GM18517 (cell line): ENCODE data around the gene SPACA5.
"Not testable (repeated sequence)": the region's sequence is repeated elsewhere in the genome, so short reads cannot be mapped to it uniquely, and the experiment has no call there.

ENCODE experiments used
- ATAC-seq: cut with Tn5 transposase; IDR thresholded peaks from one replicate; pipeline ENCODE4 v1.9.1; 2021; ENCODE audit warnings: mild to moderate bottlenecking, moderate library complexity; ENCODE audit not compliant: unreplicated experiment

Gene SPACA5

DNA sequence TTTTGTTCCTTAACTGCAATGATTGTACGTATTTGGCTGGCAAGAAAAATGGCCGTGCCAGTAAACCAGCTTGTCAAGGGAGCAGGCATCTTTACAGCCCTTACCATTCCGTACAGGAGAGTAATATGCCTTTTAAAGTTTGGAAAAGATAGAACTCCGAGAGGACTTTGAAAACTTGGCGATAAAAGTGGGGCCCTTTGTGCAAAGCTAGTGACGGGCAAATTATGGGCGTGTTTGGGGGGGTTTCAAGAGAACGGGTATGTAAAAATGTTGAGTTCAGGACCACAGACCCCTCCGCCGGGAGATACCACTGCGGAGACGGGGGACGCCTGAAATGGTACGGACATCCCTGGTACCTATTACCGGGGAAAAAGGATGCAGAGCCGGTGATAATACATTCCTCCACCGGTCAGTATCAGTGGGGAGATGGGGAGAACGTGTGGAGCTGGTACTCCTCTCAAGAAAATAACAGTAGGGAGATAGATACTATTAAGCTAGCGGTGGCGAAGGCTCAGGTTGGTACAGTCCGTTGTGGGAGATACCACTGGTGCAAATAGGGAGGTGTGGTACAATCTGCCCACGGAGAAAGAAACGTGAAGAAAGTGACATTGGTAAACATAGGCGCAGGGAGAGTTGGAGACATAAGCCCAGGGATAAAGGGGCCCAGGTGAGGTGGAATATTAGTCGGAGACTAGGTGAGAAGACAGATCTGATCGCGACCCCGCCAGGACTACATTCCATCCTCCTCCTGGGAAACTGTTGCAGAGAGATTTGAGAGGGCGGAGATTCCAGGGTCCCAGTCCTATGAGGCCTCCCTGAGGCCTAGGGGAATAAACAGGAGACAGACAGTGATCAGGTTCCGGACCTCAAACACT, 14.5 kb downstream of the SPACA5 start:
- ATAC-seq = peak; percentile 77

DNA sequence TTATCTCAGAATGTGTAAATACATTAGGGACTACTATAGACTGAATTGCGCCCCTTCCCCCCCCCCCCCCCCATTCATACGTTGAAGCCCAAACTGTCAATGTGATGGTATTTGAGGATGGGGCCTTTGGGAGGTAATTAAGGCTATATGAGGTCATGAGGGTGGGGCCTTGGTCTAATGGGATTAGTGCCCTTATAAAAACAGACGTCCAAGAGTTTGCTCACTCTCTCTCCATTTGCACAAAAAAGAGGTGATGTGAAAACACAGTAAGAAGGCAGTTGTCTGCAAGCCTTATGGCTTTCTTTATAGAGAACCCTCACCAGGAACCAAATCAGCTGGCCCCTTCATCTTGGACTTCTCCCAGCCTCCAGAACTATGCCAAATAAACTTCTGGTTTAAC, 15.3 kb downstream of the SPACA5 start:
- ATAC-seq = no peak

DNA sequence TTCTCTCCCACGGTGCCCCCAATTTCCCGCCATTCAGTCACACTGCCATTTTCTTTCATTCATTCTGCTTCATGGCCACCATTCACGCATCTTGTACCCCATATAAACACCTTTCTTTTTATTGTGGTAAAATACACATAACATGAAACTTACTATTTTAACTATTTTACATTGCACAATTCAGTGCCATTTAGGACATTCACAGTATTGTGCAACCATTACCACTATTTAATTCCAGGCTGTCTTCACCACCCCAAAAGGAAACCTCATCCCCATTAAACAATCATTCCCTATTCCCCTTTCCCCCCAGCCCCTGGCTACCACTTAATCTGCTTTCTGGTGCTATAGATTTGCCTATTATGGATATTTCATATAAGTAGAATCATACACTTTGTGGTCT, 15.9 kb downstream of the SPACA5 start:
- ATAC-seq = no peak

DNA sequence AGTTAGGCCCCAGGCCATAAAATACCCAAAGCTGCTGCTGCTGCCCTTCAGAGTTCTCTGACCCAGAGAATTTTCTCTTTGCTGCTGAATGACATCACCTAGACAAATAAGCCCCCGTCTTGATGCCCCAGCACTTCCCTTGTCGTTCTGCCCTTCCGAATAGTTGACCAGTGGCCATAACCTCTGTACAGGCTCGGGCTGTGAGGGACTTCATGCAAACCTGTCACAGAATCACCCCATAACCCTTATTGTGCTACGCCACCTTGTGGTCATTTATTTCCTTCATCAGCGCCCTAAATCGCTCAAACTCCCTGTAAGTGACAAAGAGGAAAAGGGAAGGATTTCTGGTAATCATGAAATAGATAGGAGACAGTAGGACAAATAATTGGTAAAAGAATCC, 18.8 kb downstream of the SPACA5 start:
- ATAC-seq = no peak

DNA sequence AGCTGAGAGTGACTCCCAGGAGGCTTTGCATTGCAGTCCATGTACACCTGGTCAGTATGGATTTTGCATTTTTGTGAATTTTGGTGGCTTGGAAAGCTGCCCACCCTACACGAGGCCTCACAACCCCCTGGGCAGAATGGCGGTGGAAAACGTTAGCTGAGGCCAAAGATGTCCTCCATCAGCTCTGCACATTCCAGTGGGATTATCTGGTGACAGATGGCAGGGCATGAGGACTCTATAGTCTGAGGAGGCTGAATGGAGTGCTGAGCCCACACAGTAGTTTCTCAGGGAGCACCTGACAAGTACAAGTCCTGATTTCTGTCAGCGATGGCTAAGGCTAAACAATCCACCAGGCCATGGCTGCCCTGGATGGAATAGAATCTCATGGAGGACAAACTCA, 20.8 kb downstream of the SPACA5 start:
- not testable (repeated sequence) for ATAC-seq

DNA sequence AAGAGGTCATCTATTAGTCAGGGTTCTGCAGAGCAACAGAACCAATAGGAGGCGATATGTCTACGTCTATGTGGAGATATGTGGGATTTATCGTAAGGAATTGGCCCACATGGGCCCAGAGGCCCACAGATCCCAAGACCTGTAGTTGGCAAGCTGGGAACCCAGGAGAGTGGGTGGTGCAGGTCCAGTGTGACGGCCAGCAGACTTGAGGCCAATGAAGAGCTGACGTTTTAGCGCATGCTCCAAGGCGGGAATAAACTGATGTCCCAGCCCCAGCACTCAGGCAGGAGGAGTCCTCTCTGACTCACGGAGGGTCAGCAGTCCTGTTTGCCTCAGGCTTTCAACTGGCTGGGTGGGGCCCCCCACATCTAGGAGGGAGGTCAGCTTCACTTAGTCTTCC, 21.3 kb downstream of the SPACA5 start:
- ATAC-seq = no peak

DNA sequence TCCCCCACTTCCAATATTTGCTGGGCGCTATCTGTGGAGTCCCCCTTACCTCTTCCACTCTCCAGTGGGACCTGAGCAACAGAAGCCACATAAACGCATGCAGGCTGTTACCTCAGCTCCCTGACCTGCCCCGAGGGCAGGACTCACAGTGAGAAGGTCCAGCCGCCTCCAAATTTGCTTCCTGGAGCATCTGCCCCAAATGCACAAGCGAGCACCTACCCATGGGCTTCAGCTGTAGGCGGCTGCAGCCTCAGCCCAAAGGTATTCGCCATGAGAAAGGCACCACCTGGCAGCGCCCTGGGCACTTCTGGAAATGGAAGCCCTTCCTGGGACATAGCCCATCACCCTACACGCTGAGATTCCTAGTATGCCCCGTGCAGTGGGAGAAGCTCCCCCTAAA, 23.4 kb downstream of the SPACA5 start:
- ATAC-seq = no peak

DNA sequence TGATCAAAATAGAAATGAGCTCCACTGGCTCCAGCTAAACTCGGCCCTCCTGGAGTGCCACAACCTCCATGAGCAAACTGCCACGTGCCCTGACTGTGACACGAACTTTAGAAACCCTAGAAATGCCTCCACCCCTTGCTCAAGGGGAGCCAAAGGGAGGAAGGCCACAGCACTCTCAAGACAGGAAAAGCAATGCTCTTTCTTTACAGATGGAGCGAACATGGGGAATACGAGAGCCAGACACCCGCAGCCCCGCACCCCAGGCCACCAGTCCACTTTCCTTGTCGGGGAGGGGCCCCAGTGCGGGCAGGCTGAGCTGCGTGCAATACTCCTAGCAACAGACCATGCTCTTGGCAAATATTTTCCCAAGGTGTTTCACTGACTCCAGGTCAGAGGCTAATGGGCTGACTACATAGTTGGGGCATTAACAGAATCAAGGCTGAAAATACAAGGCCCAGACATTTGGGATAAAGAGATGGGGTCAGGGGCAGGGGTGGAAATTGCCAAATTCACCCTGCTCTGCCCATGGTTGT, 23.9 kb downstream of the SPACA5 start:
- ATAC-seq = not testable (repeated sequence)

DNA sequence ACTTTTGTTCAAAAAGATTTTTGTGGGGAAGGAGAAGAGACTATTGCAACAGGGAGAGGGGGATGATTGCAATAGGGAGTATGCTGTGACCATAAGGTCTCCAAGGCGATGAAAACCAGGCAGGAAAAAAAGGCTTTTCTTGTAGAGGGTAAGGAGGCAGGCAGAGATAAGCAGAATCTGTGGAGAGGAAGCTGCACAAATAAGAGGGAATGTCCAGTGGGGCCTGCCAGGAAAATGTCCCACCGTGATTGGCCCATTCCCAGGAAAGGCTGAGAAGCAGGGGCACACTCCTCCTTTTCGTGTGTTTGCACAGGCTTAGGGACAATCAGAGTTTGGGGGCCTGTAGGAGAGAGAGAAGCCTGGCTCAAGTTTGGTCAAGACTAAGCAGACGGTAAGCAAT, 29.1 kb downstream of the SPACA5 start:
- no peak for ATAC-seq

DNA sequence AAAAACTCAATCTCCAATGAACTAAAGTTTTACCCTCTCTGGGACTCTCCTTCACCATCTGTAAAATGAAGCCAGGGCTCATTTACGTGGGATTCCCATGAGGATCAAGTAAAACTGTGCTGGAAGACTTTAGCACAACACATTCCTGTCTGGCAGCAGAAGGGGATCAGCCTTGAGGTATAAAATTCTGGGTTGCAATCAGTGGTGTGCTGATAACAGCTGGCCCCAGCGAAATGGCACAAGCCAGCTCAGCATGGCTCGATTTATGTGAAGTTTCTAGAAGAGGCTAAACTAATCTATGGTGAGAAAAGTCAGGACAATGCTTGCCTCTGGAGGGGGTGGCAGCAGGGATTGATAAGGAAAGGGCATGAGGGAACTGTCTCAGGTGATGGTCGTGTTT, 36.3 kb downstream of the SPACA5 start:
- no peak for ATAC-seq

DNA sequence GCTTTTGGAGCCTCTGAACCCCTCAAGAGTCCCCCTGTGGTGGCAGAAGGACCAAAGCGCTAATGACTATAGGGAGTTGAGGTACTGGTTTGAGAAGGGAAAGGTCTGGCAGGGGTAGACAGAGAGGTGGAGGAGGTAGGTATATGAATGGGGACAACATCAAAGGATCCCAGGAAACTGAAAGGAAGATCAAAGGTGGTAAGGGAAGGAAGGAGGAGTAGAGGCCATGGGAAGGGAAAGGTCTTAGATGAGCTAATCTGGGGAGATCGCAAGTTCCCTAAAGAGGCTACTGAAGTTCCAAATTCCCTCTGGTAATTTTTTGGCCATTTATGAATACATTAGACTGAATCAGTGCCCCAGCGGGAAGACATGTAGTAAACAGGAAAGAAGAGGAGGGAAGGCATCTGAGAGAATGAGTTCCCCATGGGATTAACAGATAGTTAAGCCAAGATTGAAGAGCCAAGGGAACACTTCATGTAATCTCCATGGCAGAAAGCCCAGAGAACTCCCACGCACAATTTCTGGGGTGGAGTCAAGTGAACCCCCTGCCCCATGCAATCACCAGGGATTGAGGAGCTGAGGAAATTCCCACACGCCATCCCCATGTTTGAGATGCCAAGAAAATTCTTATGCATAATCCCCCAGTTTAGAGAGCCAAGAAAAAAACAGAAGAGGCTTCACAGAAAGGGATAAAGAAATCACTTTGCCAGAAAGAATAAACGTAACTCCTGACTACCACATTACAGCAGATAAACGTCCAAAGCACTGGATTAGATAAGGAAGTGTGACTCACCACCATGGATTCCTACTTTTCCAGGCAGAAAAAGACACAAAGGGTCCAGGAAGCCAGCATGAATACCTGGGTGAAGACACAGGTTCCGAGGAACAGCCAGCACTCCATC, 38.9 kb downstream of the SPACA5 start:
- no peak for ATAC-seq

DNA sequence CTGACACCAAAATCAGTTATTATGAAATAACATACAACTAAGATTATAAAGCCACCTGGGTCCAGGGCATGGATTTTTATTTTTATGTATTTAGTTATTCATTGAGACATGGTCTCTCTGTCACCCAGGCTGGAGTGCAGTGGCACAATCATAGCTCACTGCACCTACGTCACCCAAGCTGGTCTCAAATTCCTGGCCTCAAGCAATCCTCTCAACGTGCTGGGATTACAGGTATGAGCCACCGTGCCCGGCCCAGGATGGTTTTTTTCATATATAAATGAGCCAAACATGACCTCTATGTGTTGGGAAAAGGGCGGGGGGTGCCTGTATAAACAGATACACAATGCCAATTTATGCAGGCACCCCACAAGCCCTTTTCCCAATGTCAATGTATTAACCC, 40.1 kb downstream of the SPACA5 start:
- no peak for ATAC-seq

DNA sequence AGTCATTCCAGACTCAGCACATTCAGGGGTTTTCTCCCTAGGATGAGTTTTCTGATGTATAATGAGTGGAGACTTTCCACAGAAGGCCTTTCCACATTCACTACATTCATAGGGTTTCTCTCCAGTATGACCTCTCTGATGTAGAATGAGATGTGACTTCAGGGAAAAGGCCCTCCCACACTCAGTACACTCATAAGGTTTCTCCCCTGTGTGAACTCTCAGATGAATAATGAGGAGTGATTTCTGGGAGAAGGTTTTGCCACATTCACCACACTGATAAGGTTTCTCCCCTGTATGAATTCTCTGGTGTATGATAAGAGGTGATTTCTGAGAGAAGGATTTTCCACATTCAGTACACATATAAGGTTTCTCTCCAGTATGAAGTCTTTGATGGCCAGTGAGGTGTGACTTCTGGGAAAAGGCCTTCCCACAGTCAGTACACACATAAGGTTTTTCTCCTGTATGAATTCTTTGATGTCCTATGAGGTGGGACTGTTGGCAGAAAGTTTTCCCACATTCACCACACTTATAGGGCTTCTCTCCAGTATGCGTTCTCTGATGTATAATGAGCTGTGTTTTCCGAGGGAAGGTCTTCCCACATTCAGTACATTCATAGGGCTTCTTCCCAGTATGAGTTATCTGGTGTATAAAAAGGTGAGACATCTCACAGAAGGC, 52.0 kb downstream of the SPACA5 start:
- ATAC-seq = no peak

DNA sequence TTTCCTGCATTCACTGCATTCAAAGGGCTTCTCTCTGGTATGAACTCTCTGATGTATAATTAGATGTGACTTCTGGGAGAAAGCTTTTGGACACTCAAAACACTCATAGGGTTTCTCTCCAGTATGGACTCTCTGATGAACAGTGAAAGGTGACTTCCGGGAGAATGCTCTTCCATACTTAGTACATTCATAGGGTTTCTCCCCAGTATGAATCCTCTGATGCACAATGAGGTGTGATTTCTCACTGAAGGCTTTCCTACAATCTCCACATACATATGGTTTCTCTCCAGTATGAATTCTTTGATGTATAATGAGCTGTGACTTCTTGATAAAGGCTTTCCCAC, 52.5 kb downstream of the SPACA5 start:
- no peak for ATAC-seq
